ENCODE data around the gene NRIP3.

- TF ChIP-seq POLR2A (IDR thresholded peaks at IDR 0.05) (no peak), CTCF (IDR thresholded peaks at IDR 0.05 in 4 of 5, conservative IDR thresholded peaks at IDR 0.05 in 1 of 5) (peak in 4 of 5 experiments; percentile 60 to 78 (median 72))
Measured at GRCh38 chr11:9015677-9016076, 11.9 kb upstream of the NRIP3 start.
